MM.1S (cell line): ENCODE results near the gene TMEM132E.

Experiments used
- DNase-seq: peaks from one replicate; pipeline ENCODE4 v3.0.0-alpha.2; 2015
- H2AFZ ChIP-seq: fragments of 300-600 bp; sonication (generic); 2 replicates; pipeline ENCODE4 v1.6.0; 2016; ENCODE audit warnings: antibody characterized with exemption, low read length
- H3F3A ChIP-seq: fragments of 300-600 bp; sonication (generic); 2 replicates; pipeline ENCODE4 v1.6.1; 2016; ENCODE audit warnings: mild to moderate bottlenecking, antibody characterized with exemption, low read length, moderate library complexity, mixed read lengths; ENCODE audit not compliant: insufficient read depth
- H3K27ac ChIP-seq: fragments of 300-600 bp; sonication (generic); 2 replicates; pipeline ENCODE4 v1.5.1; 2016; ENCODE audit warnings: mild to moderate bottlenecking, low read length
- H3K27me3 ChIP-seq: fragments of 300-600 bp; sonication (generic); replicated peaks from 2 replicates; pipeline ENCODE4 v1.6.0; 2016; ENCODE audit warnings: low read length; ENCODE audit not compliant: insufficient read depth
- H3K36me3 ChIP-seq: fragments of 300-600 bp; sonication (generic); replicated peaks from 2 replicates; pipeline ENCODE4 v1.6.1; 2016; ENCODE audit warnings: mild to moderate bottlenecking, low read length, mixed read lengths; ENCODE audit not compliant: insufficient read depth
- H3K4me1 ChIP-seq: fragments of 300-600 bp; sonication (generic); 2 replicates; pipeline ENCODE4 v1.6.1; 2016; ENCODE audit warnings: low read length, mixed read lengths
- H3K4me2 ChIP-seq: fragments of 300-600 bp; sonication (generic); 2 replicates; pipeline ENCODE4 v1.6.0; 2016; ENCODE audit warnings: low read depth, low read length
- H3K4me3 ChIP-seq: fragments of 300-600 bp; sonication (generic); 2 replicates; pipeline ENCODE4 v1.5.1; 2016; ENCODE audit warnings: low read length, mixed read lengths
- H3K79me2 ChIP-seq: fragments of 300-600 bp; sonication (generic); 2 replicates; pipeline ENCODE4 v1.6.1; 2016; ENCODE audit warnings: mixed run types, low read length, mixed read lengths
- H3K9ac ChIP-seq: fragments of 300-600 bp; sonication (generic); 2 replicates; pipeline ENCODE4 v1.6.1; 2016; ENCODE audit warnings: low read length, mixed read lengths
- H3K9me2 ChIP-seq: fragments of 300-600 bp; sonication (generic); replicated peaks from 2 replicates; pipeline ENCODE4 v1.6.1; 2016; ENCODE audit warnings: mild to moderate bottlenecking, low read length, mixed read lengths; ENCODE audit not compliant: insufficient read depth
- H3K9me3 ChIP-seq: fragments of 300-600 bp; sonication (generic); replicated peaks from 2 replicates; pipeline ENCODE4 v1.6.1; 2016; ENCODE audit warnings: mild to moderate bottlenecking, low read length, mixed read lengths; ENCODE audit not compliant: insufficient read depth
- H4K20me1 ChIP-seq: fragments of 300-600 bp; sonication (generic); 2 replicates; pipeline ENCODE4 v1.6.1; 2016; ENCODE audit warnings: mild to moderate bottlenecking, low read length, moderate library complexity, mixed read lengths; ENCODE audit not compliant: insufficient read depth
- CTCF ChIP-seq: fragments of 300-600 bp; sonication (generic); IDR thresholded peaks from 2 replicates; pipeline ENCODE4 v1.5.1; 2016; ENCODE audit warnings: antibody characterized with exemption, low read length, mixed read lengths
- EZH2 ChIP-seq: fragments of 300-600 bp; sonication (generic); optimal IDR thresholded peaks from 2 replicates; pipeline ENCODE3; 2017; ENCODE audit warnings: low read depth, mild to moderate bottlenecking, antibody characterized with exemption, low read length, mixed read lengths
- EZH2phosphoT487 ChIP-seq: fragments of 300-600 bp; sonication (generic); IDR thresholded peaks from 2 replicates; pipeline ENCODE4 v1.6.1; 2018; ENCODE audit warnings: antibody characterized with exemption, low read length

Gene TMEM132E

GRCh38 chr17:34650051-34650750 lies 70.8 kb downstream of the TMEM132E start:
- H3K27me3 ChIP-seq = peaks cover 23% of the 10 kb centered on the region

GRCh38 chr17:34651402-34651811 lies 72.0 kb downstream of the TMEM132E start:
- Histone ChIP-seq H3F3A (no peaks in the 10 kb centered on the region), H4K20me1 (no peaks in the 10 kb centered on the region), H3K4me2 (no peak overlapping the region), H3K27me3 (peaks cover 23% of the 10 kb centered on the region), H3K4me3 (no peak overlapping the region), H3K9ac (no peak overlapping the region), H3K27ac (no peak overlapping the region), H2AFZ (no peak overlapping the region), H3K36me3 (no peaks in the 10 kb centered on the region), H3K4me1 (no peaks in the 10 kb centered on the region), H3K79me2 (no peaks in the 10 kb centered on the region), H3K9me2 (no peaks in the 10 kb centered on the region), H3K9me3 (no peaks in the 10 kb centered on the region)
- no peak for DNase-seq
- TF ChIP-seq EZH2phosphoT487 (no peak), CTCF (no peak), EZH2 (no peak)

More at GRCh38 chr17:34650051-34650750, 70.8 kb downstream of the TMEM132E start:
- no peaks in the 10 kb centered on the region for H3K4me1 ChIP-seq
- H3K79me2 ChIP-seq = no peaks in the 10 kb centered on the region
- no peaks in the 10 kb centered on the region for H3K9me3 ChIP-seq
- no peaks in the 10 kb centered on the region for H3K9me2 ChIP-seq
- no peak overlapping the region for H3K27ac ChIP-seq
- TF ChIP-seq EZH2phosphoT487 = no peak
- no peak for TF ChIP-seq EZH2
- no peak for TF ChIP-seq CTCF
- H3K4me3 ChIP-seq = no peak overlapping the region
- H3K36me3 ChIP-seq = no peaks in the 10 kb centered on the region
- H3K9ac ChIP-seq = no peak overlapping the region
- DNase-seq = no peak
- no peak overlapping the region for H3K4me2 ChIP-seq
- no peaks in the 10 kb centered on the region for H4K20me1 ChIP-seq
- no peaks in the 10 kb centered on the region for H3F3A ChIP-seq
- no peak overlapping the region for H2AFZ ChIP-seq

- no peak overlapping the region for H3K27ac ChIP-seq
- no peaks in the 10 kb centered on the region for H3K9me2 ChIP-seq
- no peak overlapping the region for H2AFZ ChIP-seq
- no peak overlapping the region for H3K4me3 ChIP-seq
- H3K9me3 ChIP-seq = no peaks in the 10 kb centered on the region
- TF ChIP-seq EZH2 (no peak), CTCF (no peak), EZH2phosphoT487 (no peak)
- no peak for DNase-seq
- H3K4me2 ChIP-seq = no peak overlapping the region
- H3K79me2 ChIP-seq = no peaks in the 10 kb centered on the region
- H3K27me3 ChIP-seq = peaks cover 23% of the 10 kb centered on the region
- H3K4me1 ChIP-seq = no peaks in the 10 kb centered on the region
- H4K20me1 ChIP-seq = no peaks in the 10 kb centered on the region
- no peak overlapping the region for H3K9ac ChIP-seq
- H3K36me3 ChIP-seq = no peaks in the 10 kb centered on the region
- no peaks in the 10 kb centered on the region for H3F3A ChIP-seq
These were observed 72.7 kb downstream of the TMEM132E start for GRCh38 chr17:34652021-34652555.
